ENCODE measurements around the gene SERPINI1. TPM values are rescaled to one million over a fixed set of nuclear protein-coding genes. Genes with fewer than 3 reads are reported as not detected.
"Not testable (repeated sequence)": the region's sequence is repeated elsewhere in the genome, so short reads cannot be mapped to it uniquely, and the experiment has no call there.

Gene SERPINI1
- total RNA-seq, 2 donors from 2014 or later = 2.3 to 15.3 TPM

DNA sequence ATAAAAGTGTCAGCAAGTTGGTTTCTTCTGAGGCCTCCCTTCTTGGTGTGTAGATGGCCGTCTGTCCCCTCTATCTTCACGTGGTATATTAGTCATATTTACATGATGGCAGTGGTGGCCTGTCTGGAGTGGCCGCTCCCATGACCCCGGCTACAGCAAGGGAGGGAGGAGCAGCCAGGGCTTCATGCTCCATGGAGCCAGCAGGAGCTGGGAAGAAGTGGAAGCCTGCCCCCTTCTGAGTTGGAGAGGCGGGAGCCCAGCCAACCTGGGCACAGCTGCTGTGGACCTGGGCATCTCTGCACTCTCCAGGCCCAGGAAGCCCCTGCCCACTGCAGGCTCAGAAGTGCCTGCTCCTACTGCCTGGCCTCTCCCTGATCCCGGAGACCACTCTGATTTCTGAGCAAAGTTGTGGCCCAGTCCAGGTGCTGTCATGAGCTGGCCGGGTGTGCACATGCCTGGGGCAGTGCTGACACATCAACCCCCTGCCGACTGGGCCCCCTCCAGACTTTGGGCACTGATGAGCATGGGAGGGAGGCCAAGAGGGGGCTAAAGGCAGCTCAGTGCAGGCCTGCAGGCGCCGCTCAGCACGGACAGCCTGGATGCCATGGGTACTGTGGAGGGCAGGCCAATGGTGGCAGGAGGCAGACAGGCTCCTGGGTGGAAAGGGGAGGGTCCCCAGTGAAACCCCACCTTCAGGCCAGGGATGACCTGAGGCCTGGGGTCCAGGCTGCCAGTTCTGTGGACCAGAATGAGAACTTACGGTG, 84.8 kb downstream of the SERPINI1 start:
- intact Hi-C loops (cut with DNase I) = no loop called here
- Histone ChIP-seq H3K27ac (no peak overlapping the region), H3K36me3 (no peaks in the 10 kb centered on the region), H3K27me3 (replicated peaks; ENCODE audit: insufficient read depth) (no peaks in the 10 kb centered on the region), H3K4me3 (no peak overlapping the region), H3K4me1 (replicated peaks) (no peaks in the 10 kb centered on the region), H3K9me3 (no peaks in the 10 kb centered on the region)
- WGBS = 90% methylated on average over 12 of the region's 12 CpGs
- DNase-seq (ENCODE audit: low spot score) = no peak
- TF ChIP-seq POLR2A (IDR thresholded peaks at IDR 0.05) (no peak), POLR2AphosphoS5 (IDR thresholded peaks at IDR 0.05) (no peak)
- TF ChIP-seq, protein P1, sequence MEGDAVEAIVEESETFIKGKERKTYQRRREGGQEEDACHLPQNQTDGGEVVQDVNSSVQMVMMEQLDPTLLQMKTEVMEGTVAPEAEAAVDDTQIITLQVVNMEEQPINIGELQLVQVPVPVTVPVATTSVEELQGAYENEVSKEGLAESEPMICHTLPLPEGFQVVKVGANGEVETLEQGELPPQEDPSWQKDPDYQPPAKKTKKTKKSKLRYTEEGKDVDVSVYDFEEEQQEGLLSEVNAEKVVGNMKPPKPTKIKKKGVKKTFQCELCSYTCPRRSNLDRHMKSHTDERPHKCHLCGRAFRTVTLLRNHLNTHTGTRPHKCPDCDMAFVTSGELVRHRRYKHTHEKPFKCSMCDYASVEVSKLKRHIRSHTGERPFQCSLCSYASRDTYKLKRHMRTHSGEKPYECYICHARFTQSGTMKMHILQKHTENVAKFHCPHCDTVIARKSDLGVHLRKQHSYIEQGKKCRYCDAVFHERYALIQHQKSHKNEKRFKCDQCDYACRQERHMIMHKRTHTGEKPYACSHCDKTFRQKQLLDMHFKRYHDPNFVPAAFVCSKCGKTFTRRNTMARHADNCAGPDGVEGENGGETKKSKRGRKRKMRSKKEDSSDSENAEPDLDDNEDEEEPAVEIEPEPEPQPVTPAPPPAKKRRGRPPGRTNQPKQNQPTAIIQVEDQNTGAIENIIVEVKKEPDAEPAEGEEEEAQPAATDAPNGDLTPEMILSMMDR (IDR thresholded peaks at IDR 0.05) = no peak

DNA sequence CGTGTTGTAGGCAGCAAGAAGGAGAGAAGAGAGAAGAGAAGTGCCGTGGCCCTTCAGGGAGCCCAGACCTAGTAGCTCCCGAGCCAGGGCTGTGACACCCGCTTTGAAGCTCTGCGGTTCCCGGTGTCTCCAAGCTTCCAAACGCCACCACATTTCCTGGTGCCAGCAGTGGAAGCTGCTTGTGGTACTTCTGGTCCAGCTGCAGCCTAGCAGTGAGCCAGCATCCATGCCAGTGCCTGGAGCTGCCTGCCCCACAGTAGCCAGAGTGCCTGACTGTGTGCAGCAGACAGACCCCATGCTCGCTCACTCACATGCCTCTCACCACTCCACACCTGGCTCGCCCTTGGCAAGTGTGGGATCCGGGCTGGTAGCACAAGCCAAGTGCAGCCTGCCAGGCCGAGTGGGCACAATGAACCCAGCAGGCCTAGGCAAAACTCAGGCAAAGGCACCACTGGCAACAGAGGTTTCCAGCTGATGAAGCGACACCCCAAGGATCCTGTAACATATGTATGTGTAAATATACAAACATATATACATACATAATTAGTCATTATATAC, 85.8 kb downstream of the SERPINI1 start:
- H3K4me1 ChIP-seq (replicated peaks) = no peaks in the 10 kb centered on the region
- DNase-seq (ENCODE audit: low spot score) = no peak
- H3K27ac ChIP-seq = no peak overlapping the region
- intact Hi-C loops (cut with DNase I) = no loop called here
- H3K36me3 ChIP-seq = no peaks in the 10 kb centered on the region
- WGBS = 91% methylated on average over 12 of the region's 12 CpGs
- H3K27me3 ChIP-seq (replicated peaks; ENCODE audit: insufficient read depth) = no peaks in the 10 kb centered on the region
- H3K4me3 ChIP-seq = no peak overlapping the region
- H3K9me3 ChIP-seq = no peaks in the 10 kb centered on the region
- TF ChIP-seq, protein P1 (IDR thresholded peaks at IDR 0.05) = no peak
- TF ChIP-seq POLR2A (IDR thresholded peaks at IDR 0.05) (no peak), POLR2AphosphoS5 (IDR thresholded peaks at IDR 0.05) (no peak)

DNA sequence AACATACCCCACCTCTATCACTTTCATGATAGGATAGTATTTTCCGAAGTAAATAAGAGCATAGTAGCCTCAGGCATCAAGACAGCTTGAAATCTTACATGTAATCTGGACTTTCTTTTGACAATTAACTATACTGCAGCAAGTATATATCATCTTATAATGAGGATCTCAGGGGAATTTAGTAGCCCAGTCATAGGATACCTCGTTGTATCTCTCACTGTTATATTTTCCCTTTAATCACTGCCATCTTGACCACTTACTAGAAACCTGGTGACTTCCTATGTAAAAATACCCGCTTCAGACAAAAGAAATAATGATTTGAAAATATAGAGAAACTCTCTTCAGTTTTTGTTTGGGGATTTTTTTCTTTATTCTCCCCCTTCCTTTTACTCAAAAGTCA, 88.2 kb downstream of the SERPINI1 start:
- intact Hi-C loops (cut with DNase I) = no loop called here
- Histone ChIP-seq H3K36me3 (no peaks in the 10 kb centered on the region), H3K27ac (no peak overlapping the region), H3K4me3 (no peak overlapping the region), H3K4me1 (replicated peaks) (no peaks in the 10 kb centered on the region), H3K27me3 (replicated peaks; ENCODE audit: insufficient read depth) (no peaks in the 10 kb centered on the region), H3K9me3 (no peaks in the 10 kb centered on the region)
- TF ChIP-seq, protein P1 (IDR thresholded peaks at IDR 0.05) = no peak
- no peak for TF ChIP-seq POLR2AphosphoS5 (IDR thresholded peaks at IDR 0.05)
- no peak for TF ChIP-seq POLR2A (IDR thresholded peaks at IDR 0.05)
- 78% methylated on average over 3 of the region's 3 CpGs for WGBS
- DNase-seq (ENCODE audit: low spot score) = no peak

DNA sequence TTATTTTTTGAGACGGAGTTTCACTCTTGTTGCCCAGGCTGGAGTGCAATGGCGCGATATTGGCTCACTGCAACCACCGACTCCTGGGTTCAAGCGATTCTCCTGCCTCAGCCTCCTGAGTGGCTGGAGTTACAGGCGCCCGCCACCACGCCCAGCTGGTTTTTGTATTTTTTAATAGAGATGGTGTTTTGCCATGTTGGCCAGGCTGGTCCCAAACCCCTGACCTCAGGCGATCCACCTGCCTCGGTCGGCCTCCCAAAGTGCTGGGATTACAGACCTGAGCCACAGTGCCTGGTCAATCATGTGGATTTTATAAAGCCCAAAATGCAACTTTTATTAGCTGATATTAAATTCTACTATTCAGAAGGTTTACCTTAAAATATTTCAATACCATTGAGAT, 92.1 kb downstream of the SERPINI1 start:
- H3K9me3 ChIP-seq; DNase-seq (ENCODE audit: low spot score); H3K4me1 ChIP-seq (replicated peaks); intact Hi-C loops (cut with DNase I); H3K27ac ChIP-seq; H3K36me3 ChIP-seq; H3K27me3 ChIP-seq (replicated peaks; ENCODE audit: insufficient read depth); H3K4me3 ChIP-seq: not testable (repeated sequence)
- 99% methylated on average over 11 of the region's 11 CpGs for WGBS

DNA sequence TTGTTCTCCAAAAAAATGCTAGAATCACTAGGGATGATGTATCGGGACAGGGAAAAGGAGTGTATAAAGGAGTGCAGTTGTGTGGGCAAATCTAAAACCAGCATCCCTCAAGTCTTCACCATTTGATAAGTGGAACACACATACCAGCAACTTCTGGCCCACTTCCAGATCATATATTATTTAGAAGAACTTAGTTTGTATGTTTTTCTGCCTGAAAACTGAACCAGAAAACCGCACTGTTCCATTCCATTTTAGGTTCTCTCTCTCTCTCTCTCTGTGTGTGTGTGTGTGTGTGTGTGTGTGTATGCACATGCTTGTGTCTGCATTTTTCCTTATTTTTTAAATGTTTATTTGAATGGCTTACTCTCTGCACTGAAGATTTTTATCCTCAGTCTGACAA, 93.5 kb downstream of the SERPINI1 start:
- 74% methylated on average over 2 of the region's 2 CpGs for WGBS
- H3K27ac ChIP-seq = no peak overlapping the region
- H3K4me3 ChIP-seq = no peak overlapping the region
- H3K36me3 ChIP-seq = no peaks in the 10 kb centered on the region
- intact Hi-C loops (cut with DNase I) = no loop called here
- DNase-seq (ENCODE audit: low spot score) = no peak
- H3K27me3 ChIP-seq (replicated peaks; ENCODE audit: insufficient read depth) = no peaks in the 10 kb centered on the region
- no peaks in the 10 kb centered on the region for H3K9me3 ChIP-seq
- TF ChIP-seq POLR2AphosphoS5 (IDR thresholded peaks at IDR 0.05) (no peak), POLR2A (IDR thresholded peaks at IDR 0.05) (no peak)
- TF ChIP-seq, protein P1 (IDR thresholded peaks at IDR 0.05) = no peak
- H3K4me1 ChIP-seq (replicated peaks) = no peaks in the 10 kb centered on the region
